Cardiac muscle cell (in vitro differentiated cells and primary cell): ENCODE results near the gene TSHZ1. TPM values are rescaled to one million over a fixed set of nuclear protein-coding genes. Genes with fewer than 3 reads are reported as not detected.

Experiments
- DNase-seq, 2 donors: peaks; one replicate each; pipeline versions ENCODE4 v3.0.0 to v3.0.0-alpha.2; 2010 to 2017; ENCODE audit warnings: low read depth in 1 of 2, low spot score in 1 of 2
- H3K27ac ChIP-seq: fragments of 200-600 bp; sonication (generic); 2 replicates; pipeline ENCODE4 v1.5.1; 2016
- H3K27me3 ChIP-seq: fragments of 200-600 bp; sonication (generic); 2 replicates; pipeline ENCODE4 v1.6.0; 2016; ENCODE audit warnings: control low read depth
- H3K36me3 ChIP-seq: fragments of 200-600 bp; sonication (generic); 2 replicates; pipeline ENCODE4 v1.5.1; 2016; ENCODE audit warnings: control low read depth
- H3K4me1 ChIP-seq: fragments of 200-600 bp; sonication (generic); 2 replicates; pipeline ENCODE4 v1.8.1; 2017; ENCODE audit warnings: low read depth, mild to moderate bottlenecking, mixed run types
- H3K4me3 ChIP-seq: fragments of 200-600 bp; sonication (generic); 2 replicates; pipeline ENCODE4 v1.5.1; 2016; ENCODE audit warnings: mild to moderate bottlenecking
- H3K9me3 ChIP-seq: fragments of 200-600 bp; sonication (generic); 2 replicates; pipeline ENCODE4 v1.5.1; 2017; ENCODE audit warnings: low read depth, mild to moderate bottlenecking, control low read depth
- polyA plus RNA-seq: library from polyadenylated mRNA; unstranded; fragments of >200 nt; fragmentation: Nextera tagmentation; extraction: Ambion mirVana; gene quantifications from 2 replicates; pipeline ENCODE4 v1.2.1, GENCODE V29; 2016
- total RNA-seq: library from RNA; depleted of rRNA; stranded (reverse); fragments of >200 nt; gene quantifications from 2 replicates; pipeline ENCODE4 v1.2.3, GENCODE V29; 2016
- TF ChIP-seq, protein P1 (sequence below): IDR thresholded peaks from 2 replicates; pipeline ENCODE4 v1.5.1; 2012; ENCODE audit warnings: low read depth, mild to moderate bottlenecking, low read length

TSHZ1 gene
- total and polyA plus RNA-seq, 2 experiments from 2014 or later = 6.5 to 13.5 TPM

DNA sequence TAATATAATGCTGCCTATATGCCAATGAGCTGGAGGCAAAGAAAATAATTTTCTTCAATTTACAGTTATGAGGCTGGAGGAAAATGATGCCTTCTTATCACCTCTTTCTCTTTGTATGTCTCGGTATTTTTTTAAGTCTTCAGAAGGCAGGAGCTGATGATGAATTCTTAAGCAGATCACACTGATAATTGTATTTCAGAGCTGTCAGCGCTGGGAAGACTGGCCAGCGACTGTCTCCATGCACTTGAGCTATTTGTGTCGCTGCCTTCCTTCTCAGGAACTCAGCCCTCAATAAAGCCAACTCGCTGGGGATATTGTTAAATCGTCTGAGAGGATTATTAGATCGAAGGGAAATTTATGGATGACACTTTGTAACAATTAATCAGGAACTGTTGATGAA lies 42.0 kb upstream of the TSHZ1 start:
- peak in 1 of 2 donors; percentile 24 for DNase-seq
- no peaks in the 10 kb centered on the region for H3K27me3 ChIP-seq

DNA sequence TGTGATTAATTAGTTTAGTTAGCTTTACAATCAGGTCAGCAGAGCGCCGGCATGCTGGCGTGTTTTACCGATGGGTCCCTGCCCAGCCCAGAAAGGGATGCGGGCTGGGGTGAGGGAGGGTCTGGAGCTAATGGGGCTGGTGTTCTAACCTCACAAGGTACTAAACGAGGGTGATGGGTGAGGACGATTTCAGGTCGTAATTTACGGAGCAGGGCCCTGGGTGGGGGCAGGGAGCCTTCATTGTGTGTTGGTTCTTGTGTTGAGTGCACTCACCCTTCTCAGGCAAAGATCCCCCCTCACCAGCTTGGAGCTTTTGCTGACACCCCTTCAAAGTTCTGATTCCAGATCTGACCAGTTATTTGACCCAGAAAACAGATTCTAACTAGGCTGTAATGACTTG lies 41.2 kb upstream of the TSHZ1 start:
- peak overlapping the region; percentile 22 for H3K27ac ChIP-seq
- TF ChIP-seq, protein P1, sequence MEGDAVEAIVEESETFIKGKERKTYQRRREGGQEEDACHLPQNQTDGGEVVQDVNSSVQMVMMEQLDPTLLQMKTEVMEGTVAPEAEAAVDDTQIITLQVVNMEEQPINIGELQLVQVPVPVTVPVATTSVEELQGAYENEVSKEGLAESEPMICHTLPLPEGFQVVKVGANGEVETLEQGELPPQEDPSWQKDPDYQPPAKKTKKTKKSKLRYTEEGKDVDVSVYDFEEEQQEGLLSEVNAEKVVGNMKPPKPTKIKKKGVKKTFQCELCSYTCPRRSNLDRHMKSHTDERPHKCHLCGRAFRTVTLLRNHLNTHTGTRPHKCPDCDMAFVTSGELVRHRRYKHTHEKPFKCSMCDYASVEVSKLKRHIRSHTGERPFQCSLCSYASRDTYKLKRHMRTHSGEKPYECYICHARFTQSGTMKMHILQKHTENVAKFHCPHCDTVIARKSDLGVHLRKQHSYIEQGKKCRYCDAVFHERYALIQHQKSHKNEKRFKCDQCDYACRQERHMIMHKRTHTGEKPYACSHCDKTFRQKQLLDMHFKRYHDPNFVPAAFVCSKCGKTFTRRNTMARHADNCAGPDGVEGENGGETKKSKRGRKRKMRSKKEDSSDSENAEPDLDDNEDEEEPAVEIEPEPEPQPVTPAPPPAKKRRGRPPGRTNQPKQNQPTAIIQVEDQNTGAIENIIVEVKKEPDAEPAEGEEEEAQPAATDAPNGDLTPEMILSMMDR = no peak
- no peaks in the 10 kb centered on the region for H3K9me3 ChIP-seq
- H3K4me1 ChIP-seq = peaks cover 17% of the 10 kb centered on the region
- no peaks in the 10 kb centered on the region for H3K36me3 ChIP-seq
- DNase-seq = no peak
- H3K27me3 ChIP-seq = no peaks in the 10 kb centered on the region
- no peak overlapping the region for H3K4me3 ChIP-seq

More for the DNA sequence above, 42.0 kb upstream of the TSHZ1 start:
- Histone ChIP-seq H3K36me3 (no peaks in the 10 kb centered on the region), H3K4me1 (peaks cover 17% of the 10 kb centered on the region), H3K27ac (peak overlapping the region; percentile 22), H3K9me3 (no peaks in the 10 kb centered on the region), H3K4me3 (no peak overlapping the region)
- TF ChIP-seq, protein P1 = no peak

DNA sequence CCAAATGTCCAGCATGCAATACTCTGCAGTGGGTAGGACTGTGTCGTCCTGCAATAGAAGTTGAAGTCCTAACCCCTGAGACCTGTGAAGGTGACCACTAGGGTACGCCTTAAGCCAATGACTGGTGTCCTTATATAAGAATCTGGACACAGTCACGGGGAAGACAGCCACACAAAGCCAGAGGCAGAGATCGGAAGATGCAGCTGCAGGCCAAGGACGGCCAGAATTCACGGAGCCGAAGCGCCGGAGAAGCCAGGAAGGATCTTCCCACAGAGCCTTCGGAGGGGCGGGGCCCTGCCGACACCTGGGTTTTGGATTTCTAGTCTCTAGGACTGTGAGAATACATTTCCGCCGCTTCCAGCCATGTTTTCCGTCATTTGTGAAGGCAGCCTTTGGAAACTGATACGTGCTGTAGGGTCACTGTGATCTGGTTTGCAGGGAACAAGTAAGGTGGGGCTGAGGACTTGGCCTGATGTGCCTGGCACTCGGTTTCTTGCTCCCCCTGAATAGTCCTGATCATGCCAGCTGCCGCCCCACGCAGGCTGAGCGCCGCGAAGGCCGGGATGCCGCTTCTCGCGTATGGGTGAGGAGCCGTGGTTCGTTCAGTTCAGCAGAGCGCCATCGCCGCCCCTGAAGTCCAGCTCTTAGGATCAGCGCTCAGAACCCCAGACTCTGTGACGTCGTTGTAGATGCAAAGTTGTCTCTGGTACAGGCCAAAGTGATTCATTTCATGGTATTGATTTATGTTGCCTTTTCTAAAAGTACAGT lies 40.4 kb upstream of the TSHZ1 start:
- DNase-seq = no peak
- no peaks in the 10 kb centered on the region for H3K36me3 ChIP-seq
- H3K27me3 ChIP-seq = no peaks in the 10 kb centered on the region
- H3K4me3 ChIP-seq = no peak overlapping the region
- H3K9me3 ChIP-seq = no peaks in the 10 kb centered on the region
- H3K27ac ChIP-seq = no peak overlapping the region
- peaks cover 17% of the 10 kb centered on the region for H3K4me1 ChIP-seq
- TF ChIP-seq, protein P1 = no peak

DNA sequence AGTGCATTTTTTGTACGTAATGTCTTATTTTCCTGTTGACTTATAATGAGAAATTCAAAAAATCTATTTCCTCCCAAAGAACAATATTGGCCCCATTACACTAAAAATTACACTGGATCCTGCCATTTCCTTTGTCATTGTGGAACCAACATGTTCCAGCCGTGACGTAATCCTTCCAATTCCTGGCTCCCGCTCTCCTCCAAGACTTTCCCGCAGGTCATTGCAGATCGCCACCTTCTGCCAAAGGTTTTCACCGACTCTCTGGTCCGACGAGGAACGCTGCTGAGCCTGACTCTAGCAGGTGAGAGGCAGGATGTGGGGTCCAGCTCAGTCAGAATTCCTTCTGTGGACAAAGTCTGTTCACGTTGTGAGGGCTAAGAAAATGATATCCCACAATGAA lies 39.7 kb upstream of the TSHZ1 start:
- TF ChIP-seq, protein P1 = no peak
- Histone ChIP-seq H3K9me3 (no peaks in the 10 kb centered on the region), H3K4me1 (peaks cover 17% of the 10 kb centered on the region), H3K27me3 (no peaks in the 10 kb centered on the region), H3K36me3 (no peaks in the 10 kb centered on the region), H3K4me3 (no peak overlapping the region), H3K27ac (no peak overlapping the region)
- DNase-seq = no peak

- peaks cover 17% of the 10 kb centered on the region for H3K4me1 ChIP-seq
- no peak for DNase-seq
- no peaks in the 10 kb centered on the region for H3K27me3 ChIP-seq
- no peak overlapping the region for H3K4me3 ChIP-seq
- no peak overlapping the region for H3K27ac ChIP-seq
- TF ChIP-seq, protein P1 = no peak
- H3K36me3 ChIP-seq = no peaks in the 10 kb centered on the region
- no peaks in the 10 kb centered on the region for H3K9me3 ChIP-seq
Measured at GRCh38 chr18:75172299-75173124, 38.1 kb upstream of the TSHZ1 start.
